Sigmoid colon (tissue), 4 donors: ENCODE measurements around the gene LMO2.

ENCODE experiments used
- CTCF ChIP-seq, 4 experiments: fragments of 450-650 bp in 3 of 4; fragments of 200-600 bp in 1 of 4; IDR thresholded peaks; one replicate each; pipeline ENCODE4 v1.5.1; 2016 to 2019; ENCODE audit warnings: antibody characterized with exemption in 4 of 4, mild to moderate bottlenecking in 3 of 4, moderate library complexity in 2 of 4
- EP300 ChIP-seq, 4 donors: sonication (generic); formaldehyde crosslinking; IDR thresholded peaks; one replicate each; pipeline ENCODE4 v1.6.1; 2017; ENCODE audit warnings: antibody characterized with exemption in 4 of 4

GRCh38 chr11:33909150-33909549 is 17.3 kb upstream of the LMO2 start:
- TF ChIP-seq CTCF (IDR thresholded peaks at IDR 0.05) (no peak), EP300 (IDR thresholded peaks at IDR 0.05) (no peak)
